Stimulated activated CD8-positive, alpha-beta memory T cell treated with anti-CD3 and anti-CD28 coated beads, Interleukin-15, amount 100 ng/mL, for 48 hours (primary cell): ENCODE data around the gene KCNH3.
A peak's percentile ranks its signal among the peaks of the same experiment; 100 is the strongest.
"Not testable (repeated sequence)": the region's sequence is repeated elsewhere in the genome, so short reads cannot be mapped to it uniquely, and the experiment has no call there.

ENCODE experiments used
- DNase-seq, 2 donors: peaks; one replicate each; pipeline ENCODE4 v3.0.0-alpha.2; 2020; ENCODE audit warnings: low read depth in 2 of 2

The KCNH3 gene, protein sequence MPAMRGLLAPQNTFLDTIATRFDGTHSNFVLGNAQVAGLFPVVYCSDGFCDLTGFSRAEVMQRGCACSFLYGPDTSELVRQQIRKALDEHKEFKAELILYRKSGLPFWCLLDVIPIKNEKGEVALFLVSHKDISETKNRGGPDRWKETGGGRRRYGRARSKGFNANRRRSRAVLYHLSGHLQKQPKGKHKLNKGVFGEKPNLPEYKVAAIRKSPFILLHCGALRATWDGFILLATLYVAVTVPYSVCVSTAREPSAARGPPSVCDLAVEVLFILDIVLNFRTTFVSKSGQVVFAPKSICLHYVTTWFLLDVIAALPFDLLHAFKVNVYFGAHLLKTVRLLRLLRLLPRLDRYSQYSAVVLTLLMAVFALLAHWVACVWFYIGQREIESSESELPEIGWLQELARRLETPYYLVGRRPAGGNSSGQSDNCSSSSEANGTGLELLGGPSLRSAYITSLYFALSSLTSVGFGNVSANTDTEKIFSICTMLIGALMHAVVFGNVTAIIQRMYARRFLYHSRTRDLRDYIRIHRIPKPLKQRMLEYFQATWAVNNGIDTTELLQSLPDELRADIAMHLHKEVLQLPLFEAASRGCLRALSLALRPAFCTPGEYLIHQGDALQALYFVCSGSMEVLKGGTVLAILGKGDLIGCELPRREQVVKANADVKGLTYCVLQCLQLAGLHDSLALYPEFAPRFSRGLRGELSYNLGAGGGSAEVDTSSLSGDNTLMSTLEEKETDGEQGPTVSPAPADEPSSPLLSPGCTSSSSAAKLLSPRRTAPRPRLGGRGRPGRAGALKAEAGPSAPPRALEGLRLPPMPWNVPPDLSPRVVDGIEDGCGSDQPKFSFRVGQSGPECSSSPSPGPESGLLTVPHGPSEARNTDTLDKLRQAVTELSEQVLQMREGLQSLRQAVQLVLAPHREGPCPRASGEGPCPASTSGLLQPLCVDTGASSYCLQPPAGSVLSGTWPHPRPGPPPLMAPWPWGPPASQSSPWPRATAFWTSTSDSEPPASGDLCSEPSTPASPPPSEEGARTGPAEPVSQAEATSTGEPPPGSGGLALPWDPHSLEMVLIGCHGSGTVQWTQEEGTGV

DNA sequence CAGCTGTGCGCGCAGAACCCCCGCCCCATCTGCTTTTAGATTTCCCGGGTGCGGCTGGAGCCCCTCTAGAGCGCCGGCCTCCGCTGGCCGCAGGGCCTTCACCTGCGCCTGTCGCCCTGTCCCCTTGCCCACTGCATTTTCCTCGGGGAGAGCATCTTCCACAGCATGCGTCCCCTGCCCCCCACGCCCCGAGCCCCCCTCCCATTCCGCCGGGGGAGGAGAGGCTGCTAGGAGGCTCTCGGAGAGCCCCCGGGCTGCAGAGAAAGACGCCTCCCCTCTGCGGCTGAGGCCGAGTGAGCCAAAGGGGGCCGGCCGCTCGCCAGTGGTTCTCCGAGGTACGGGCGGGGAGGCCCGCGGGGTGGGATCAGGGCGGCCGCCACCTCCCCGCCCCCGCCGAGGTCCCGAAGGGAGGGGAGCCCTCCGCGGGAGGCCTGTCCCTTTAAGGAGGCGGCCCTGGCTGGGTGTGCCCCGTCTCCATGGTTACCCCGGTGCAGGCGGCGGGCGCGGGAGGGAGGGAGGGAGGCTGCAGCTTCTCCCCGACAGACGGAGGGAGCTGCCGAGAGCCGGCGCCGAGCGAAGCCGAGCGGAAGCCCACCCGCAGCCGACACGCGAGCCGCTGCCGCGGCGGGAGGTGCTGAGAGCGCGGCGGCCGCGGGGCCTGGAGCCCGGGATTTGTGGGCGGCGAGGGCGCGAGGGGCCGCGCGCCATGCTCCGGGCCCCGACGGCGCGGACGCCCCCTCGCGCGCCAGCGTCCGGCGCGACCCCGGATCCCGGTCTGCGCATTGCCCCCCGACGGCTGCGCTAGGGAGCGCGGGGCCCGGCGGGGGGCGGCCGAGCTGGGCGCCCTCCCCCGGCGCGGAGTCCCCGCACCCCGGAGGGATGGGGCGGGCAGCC lies at the start of gene KCNH3:
KCNH3 (plus strand) TSS at position 521 of the 894 bp plus-strand sequence. CDS start 387 bp downstream, outside the sequence.
- peak; percentile 72 to 76 for DNase-seq

- no peak for DNase-seq
Measured at GRCh38 chr12:49489154-49489553, 49.7 kb upstream of the KCNH3 start.

GRCh38 chr12:49489720-49490119 lies 49.1 kb upstream of the KCNH3 start:
- DNase-seq: no peak

- DNase-seq: no peak
Measured at GRCh38 chr12:49491823-49492222, 47.0 kb upstream of the KCNH3 start.

DNA sequence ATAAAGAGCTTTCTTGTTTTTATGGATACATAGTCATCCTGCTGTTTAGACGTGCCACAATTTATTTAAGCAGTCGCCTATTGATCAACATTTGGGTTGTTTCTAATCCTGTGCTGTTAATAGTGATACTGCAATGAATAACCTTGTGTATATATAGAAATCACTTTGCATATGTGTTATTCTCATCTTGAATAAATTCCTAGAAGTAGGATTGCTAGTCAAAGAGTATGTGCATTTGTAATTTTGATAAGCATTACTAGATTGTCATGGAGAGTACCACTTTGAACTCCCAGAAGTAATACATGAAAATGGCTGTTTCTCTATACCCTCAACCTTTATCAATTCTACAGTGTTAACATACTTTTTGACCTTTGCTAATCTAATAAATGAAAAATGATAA lies 44.9 kb upstream of the KCNH3 start:
- DNase-seq: no peak

DNA sequence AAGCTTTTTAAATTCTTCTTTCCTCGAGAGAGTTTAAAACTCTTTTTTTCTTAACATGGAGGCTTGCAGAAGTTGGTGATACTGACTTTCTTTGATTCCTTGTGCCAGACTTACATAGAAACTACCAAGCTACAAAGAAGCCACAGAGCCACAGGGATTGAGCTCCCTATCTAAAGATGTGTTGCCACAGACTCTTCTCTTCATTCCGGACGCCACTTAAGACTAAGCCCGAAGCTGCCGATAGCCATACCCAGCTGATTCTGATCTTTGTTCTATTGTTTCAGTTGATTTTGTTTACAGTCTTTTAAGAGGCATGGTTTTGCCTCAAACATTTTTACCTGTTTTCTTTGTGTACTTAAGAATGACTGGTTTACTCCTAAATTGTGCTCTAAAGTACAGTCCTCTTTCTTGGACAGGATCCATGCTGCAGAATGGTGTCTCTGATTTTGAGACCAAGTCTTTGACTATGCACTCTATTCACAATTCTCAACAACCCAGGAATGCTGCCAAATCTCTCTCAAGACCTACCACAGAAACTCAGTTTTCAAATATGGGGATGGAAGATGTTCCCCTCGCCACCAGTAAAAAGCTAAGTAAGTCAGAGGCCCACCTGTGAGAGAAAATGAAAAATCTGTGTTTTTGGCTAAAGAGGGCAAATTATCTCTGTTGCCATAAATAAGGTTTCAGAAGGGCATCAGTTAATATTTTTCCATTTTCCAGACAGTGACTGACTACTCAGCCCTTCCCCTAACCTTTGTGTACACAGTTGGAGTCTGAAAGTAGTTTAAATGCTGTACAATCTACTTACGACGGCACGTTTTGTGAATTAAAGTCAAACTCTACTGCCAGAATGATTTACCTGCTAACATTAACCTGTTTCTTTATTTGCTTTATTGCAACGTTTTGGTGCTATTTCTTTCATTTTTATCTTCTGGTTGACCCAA lies 42.1 kb upstream of the KCNH3 start:
- no peak for DNase-seq

GRCh38 chr12:49501895-49502294 lies 36.9 kb upstream of the KCNH3 start:
- no peak for DNase-seq

DNA sequence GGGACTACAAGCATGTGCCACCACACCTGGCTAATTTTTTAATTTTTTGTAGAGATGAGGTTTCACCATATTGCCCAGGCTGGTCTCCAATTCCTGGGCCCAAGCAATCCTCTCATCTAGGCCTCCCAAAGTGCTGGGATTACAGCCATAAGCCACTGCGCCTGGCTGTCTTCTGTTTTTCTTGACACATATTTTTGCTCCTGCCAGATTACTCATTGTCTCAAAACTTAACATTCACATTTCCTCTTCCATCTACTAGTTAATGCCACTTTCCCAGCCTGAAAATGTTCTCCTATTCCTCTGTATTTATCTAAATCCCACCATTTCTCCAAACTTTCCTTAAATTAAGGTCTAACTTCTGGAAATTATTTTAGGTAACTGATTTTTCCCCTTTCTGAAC lies 36.2 kb upstream of the KCNH3 start:
- no peak for DNase-seq

- DNase-seq: no peak
Measured at GRCh38 chr12:49503674-49504180, 35.1 kb upstream of the KCNH3 start.

GRCh38 chr12:49505672-49506071 lies 33.2 kb upstream of the KCNH3 start:
- no peak for DNase-seq

DNA sequence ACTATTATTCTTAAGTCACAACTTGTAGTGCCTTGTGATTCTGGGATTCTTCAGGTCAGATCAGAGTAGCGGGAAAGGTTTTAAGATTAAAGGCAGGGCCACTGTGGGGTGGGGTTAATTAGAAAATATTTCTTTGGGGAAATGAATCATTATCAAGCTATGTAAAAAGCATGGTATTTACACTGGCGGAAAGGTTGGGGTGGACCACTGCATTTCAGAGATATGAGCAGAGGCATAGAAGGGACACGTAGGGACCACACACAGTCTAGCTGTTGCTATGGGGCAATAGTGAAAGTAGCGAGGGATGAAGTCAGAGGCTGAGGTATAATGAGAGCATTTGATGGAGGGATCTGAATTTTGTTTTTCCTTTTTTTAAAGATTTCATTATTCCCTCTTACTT lies 31.7 kb upstream of the KCNH3 start:
- DNase-seq: no peak

- DNase-seq: not testable (repeated sequence)
Measured at GRCh38 chr12:49509681-49510080, 29.1 kb upstream of the KCNH3 start.

- no peak for DNase-seq
Measured at GRCh38 chr12:49511410-49511809, 27.4 kb upstream of the KCNH3 start.

- DNase-seq: no peak
Measured at GRCh38 chr12:49512546-49512945, 26.3 kb upstream of the KCNH3 start.

DNA sequence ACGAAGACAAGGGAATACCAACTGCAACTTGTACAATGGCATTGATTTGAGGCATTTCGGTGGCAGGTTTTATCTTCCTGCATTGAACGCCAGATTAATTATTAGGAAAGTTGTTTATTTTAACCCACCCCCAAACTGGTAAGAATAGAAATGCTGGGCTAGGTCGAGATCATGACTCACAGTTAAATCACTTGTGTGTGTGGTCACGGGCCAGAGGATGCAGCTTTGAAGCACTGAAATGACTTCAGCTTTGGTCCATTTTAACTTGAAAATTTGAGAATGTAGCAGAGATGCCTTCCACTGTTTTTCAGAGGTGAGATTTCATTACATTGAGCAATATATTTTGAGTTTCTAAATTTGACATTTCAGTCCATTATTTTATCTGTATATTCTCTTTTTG lies 23.6 kb upstream of the KCNH3 start:
- DNase-seq: no peak

DNA sequence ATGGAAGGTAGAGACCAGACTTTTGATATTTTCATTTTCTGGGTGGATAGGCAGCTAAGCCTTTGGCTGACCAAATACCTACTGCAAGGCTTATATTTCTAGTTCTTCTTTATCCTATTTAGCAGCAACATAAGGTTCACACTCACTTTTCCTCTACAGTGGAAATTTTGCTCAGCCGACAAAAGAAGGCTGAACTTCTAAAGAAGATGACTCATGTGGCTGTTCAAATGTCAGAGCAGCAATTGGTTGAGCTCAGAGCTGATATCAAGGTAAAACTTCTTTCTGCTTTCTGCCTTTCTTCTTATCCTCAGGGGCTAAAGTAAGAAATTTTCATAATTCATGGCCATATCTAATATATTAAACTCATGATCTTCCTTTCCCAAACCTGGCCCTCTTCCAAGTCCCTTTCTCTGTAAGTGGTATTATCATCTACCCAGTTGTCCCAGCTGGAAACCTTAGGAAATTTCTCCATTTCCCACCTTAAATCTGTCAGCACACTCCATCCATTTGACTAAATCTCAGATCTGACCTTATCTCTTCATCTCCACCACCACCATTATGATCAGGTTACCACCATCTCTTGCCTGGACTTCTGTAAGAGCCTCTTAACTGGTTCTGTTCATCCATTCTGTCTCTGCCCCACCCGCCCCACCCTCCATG lies 19.8 kb upstream of the KCNH3 start:
- no peak for DNase-seq

DNA sequence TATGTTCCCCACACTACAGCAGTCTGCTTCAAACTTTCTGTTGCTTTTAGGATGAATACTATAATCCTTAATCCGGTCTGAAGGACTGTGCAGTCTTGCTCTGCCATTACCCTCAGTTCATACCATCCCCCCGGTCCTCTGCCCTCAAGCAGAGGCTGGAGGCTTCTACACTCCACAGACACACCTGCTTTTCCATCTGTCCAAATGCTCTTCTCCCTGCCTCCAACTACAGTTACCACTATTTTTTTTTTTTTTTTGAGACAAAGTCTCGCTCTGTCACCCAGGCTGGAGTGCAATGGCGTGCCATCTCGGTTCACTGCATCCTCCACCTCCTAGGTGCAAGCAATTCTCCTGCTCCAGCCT lies 19.3 kb upstream of the KCNH3 start:
- no peak for DNase-seq

DNA sequence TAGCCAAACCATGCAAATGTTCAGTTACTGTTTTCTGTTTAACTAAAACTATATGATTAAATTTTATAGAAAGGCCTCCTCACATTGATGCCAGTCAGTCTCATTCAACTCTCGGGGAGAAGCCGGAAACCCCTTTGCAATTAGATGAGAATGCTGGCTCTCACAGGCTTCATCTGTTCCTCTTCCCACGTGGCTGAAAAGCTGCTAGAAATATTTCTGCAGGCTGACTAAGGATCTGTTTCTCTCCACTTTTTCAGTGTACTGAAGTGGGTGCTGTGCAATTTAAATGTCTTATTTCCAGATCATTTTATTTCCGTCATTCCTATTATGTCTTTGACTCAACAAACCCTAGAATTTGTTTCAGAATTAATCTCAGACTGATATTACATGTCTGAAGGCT lies 17.4 kb upstream of the KCNH3 start:
- DNase-seq: no peak

DNA sequence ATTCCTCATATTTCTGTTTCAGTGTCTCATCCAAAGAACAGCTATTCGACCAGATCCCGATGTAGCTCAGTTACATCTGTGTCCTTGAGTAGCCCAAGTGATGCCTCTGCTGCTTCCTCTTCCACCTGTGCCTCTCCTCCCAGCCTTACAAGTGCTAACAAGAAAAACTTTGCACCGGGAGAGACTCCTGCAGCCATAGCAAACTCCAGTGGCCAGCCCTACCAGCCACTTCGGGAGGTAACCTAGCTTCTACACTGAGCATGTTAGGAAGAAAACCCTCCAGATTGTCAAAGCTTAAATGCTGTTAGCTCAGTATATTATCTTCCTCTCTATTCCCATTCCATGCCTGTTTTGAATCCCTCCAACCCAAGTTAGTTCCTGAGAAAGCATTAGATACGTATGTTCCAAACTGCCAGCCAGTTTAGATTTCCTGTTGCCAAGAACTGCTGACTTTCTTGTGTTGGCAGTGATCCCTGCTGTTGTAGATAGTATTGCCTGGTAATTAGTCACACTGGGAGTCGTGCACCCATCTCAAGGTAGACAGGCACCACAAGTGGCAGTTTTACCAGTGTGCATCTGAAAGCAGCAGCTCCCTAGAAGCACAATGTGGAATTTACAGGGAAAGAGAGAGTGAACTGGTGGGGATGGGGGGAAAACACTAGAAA lies 14.0 kb upstream of the KCNH3 start:
- DNase-seq: no peak
